Endothelial cell of umbilical vein (primary cell): ENCODE measurements around the gene GOLIM4. TPM values are rescaled to one million over a fixed set of nuclear protein-coding genes. Genes with fewer than 3 reads are reported as not detected.

Experiments used
- BruUV-seq: library from RNA; stranded (reverse); fragments of 400-500 nt; replicated peaks from 2 replicates; lab custom pipeline; 2021; lab: Mats Ljungman, UMichigan
- CTCF ChIA-PET: fragments of 300-600, 350-600 bp; sonication (Branson Sonifier 250); formaldehyde crosslinking; loops from one replicate; lab custom pipeline; 2021; ENCODE audit warnings: antibody characterized with exemption, inconsistent platforms; lab: Charles Lee
- POLR2A ChIA-PET: fragments of 300-600, 350-600 bp; sonication (Branson Sonifier 250); formaldehyde crosslinking; loops from one replicate; lab custom pipeline; 2021; ENCODE audit warnings: antibody characterized with exemption, inconsistent platforms; lab: Charles Lee
- DNase-seq: peaks from one replicate; pipeline ENCODE4 v3.0.0-alpha.2; 2011; ENCODE audit warnings: low read depth, low spot score
- FAIRE-seq: peaks from 2 replicates; lab custom pipeline; 2011; peaks lifted over from hg19 to GRCh38; lab: Jason Lieb, UNC
- H2AFZ ChIP-seq: 2 replicates; pipeline ENCODE4 v1.6.0; 2012; ENCODE audit warnings: low read depth, low read length, control low read depth, inconsistent platforms
- H3K27ac ChIP-seq: 2 replicates; pipeline ENCODE4 v1.5.1; 2011; ENCODE audit warnings: low read depth, mild to moderate bottlenecking, control low read depth, low read length, moderate library complexity; ENCODE audit not compliant: insufficient read depth
- H3K27me3 ChIP-seq, 2 experiments: 2 replicates each; pipeline versions ENCODE4 v1.6.0 to v1.6.1; 2011; ENCODE audit warnings: low read length in 2 of 2, mixed read lengths in 1 of 2; ENCODE audit not compliant: control insufficient read depth in 2 of 2, insufficient read depth in 2 of 2
- H3K36me3 ChIP-seq, 2 experiments: 2 replicates in 1 of 2; 3 replicates in 1 of 2; pipeline ENCODE4 v1.5.1; 2011; ENCODE audit warnings: low read length in 2 of 2, mild to moderate bottlenecking in 1 of 2, moderate library complexity in 1 of 2; ENCODE audit not compliant: control insufficient read depth in 2 of 2, insufficient read depth in 2 of 2; ENCODE audit errors: extremely low read depth in 1 of 2
- H3K4me1 ChIP-seq: 3 replicates; pipeline ENCODE4 v1.5.1; 2011; ENCODE audit warnings: mild to moderate bottlenecking, low read length; ENCODE audit not compliant: control insufficient read depth, insufficient read depth; ENCODE audit errors: extremely low read depth
- H3K4me2 ChIP-seq: 2 replicates; pipeline ENCODE4 v1.6.1; 2011; ENCODE audit warnings: low read length, control low read depth, mixed read lengths; ENCODE audit not compliant: insufficient read depth
- H3K4me3 ChIP-seq, 3 experiments: fragments of 200-600 bp in 1 of 3; sonication (generic), shearing (Covaris generic) in 1 of 3; replicated peaks in 1 of 3; 2 replicates each; pipeline ENCODE4 v1.5.1; 2011 to 2016; ENCODE audit warnings: control low read depth in 3 of 3, low read length in 3 of 3, mild to moderate bottlenecking in 2 of 3, inconsistent platforms in 1 of 3, low read depth in 1 of 3, moderate library complexity in 1 of 3; ENCODE audit not compliant: insufficient read depth in 1 of 3
- H3K79me2 ChIP-seq: 2 replicates; pipeline ENCODE4 v1.6.0; 2012; ENCODE audit warnings: low read length, inconsistent platforms; ENCODE audit not compliant: control insufficient read depth, insufficient read depth
- H3K9ac ChIP-seq: replicated peaks from 2 replicates; pipeline ENCODE3; 2011; ENCODE audit warnings: low read length, control low read depth; ENCODE audit not compliant: insufficient read depth; ENCODE audit errors: extremely low read depth
- H3K9me1 ChIP-seq: replicated peaks from 3 replicates; pipeline ENCODE4 v1.6.0; 2011; ENCODE audit warnings: mild to moderate bottlenecking, low read length; ENCODE audit not compliant: control insufficient read depth, insufficient read depth; ENCODE audit errors: extremely low read depth
- H3K9me3 ChIP-seq: replicated peaks from 2 replicates; pipeline ENCODE4 v1.5.1; 2012; ENCODE audit warnings: low read length, inconsistent platforms; ENCODE audit not compliant: control insufficient read depth, insufficient read depth
- H4K20me1 ChIP-seq: replicated peaks from 2 replicates; pipeline ENCODE3; 2011; ENCODE audit warnings: mild to moderate bottlenecking, low read length; ENCODE audit not compliant: control insufficient read depth, insufficient read depth; ENCODE audit errors: extremely low read depth
- EZH2 ChIP-seq: IDR thresholded peaks from 2 replicates; pipeline ENCODE4 v1.6.1; 2012; ENCODE audit warnings: borderline replicate concordance, low read depth, mild to moderate bottlenecking, moderate library complexity, low read length, inconsistent platforms; ENCODE audit not compliant: severe bottlenecking
- FOS ChIP-seq: IDR thresholded peaks from 2 replicates; pipeline ENCODE4 v1.6.1; 2011; ENCODE audit warnings: mild to moderate bottlenecking, low read length, moderate library complexity, borderline replicate concordance; ENCODE audit not compliant: insufficient read depth
- GATA2 ChIP-seq: IDR thresholded peaks from 2 replicates; pipeline ENCODE4 v1.7.0; 2011; ENCODE audit warnings: low read depth, mild to moderate bottlenecking, moderate library complexity, mixed read lengths, low read length; ENCODE audit not compliant: insufficient read length, insufficient read depth
- JUN ChIP-seq: IDR thresholded peaks from 2 replicates; pipeline ENCODE4 v1.6.1; 2011; ENCODE audit warnings: borderline replicate concordance, low read depth; ENCODE audit not compliant: insufficient read length, insufficient read depth
- MYC ChIP-seq: IDR thresholded peaks from one replicate; pipeline ENCODE4 v1.6.1; 2011; ENCODE audit warnings: mild to moderate bottlenecking, low read depth, low read length
- POLR2A ChIP-seq: IDR thresholded peaks from 2 replicates; pipeline ENCODE4 v1.6.1; 2012; ENCODE audit warnings: low read depth, mild to moderate bottlenecking, control low read depth, low read length
- POLR2AphosphoS5 ChIP-seq: IDR thresholded peaks from 2 replicates; pipeline ENCODE4 v1.6.1; 2012; ENCODE audit warnings: low read depth, mild to moderate bottlenecking, control low read depth, low read length, moderate library complexity; ENCODE audit not compliant: insufficient read depth
- dilution Hi-C: fragments of 300-500 bp; cut with MboI; formaldehyde crosslinking; loops from one replicate; pipeline ENCODE4 v1.15.0; 2019; ENCODE audit warnings: low sequenced_read_pairs; ENCODE audit not compliant: extremely low pct_ligation_motif_present
- intact Hi-C: fragments of 100-400 bp; cut with micrococcal nuclease; formaldehyde crosslinking; loops from one replicate; pipeline ENCODE4 v1.10.0; 2022
- polyA plus RNA-seq, 4 experiments: library from polyadenylated mRNA; depleted of rRNA in 3 of 4; stranded (reverse) in 3 of 4; unstranded in 1 of 4; fragments of >200 nt; gene quantifications; 2 replicates each; pipeline versions ENCODE4 v1.2.1 to v1.2.3, GENCODE V29; 2011 to 2012; ENCODE audit warnings: missing spikeins in 1 of 4
- total RNA-seq: library from RNA; stranded (reverse); gene quantifications from 2 replicates; pipeline ENCODE4 v1.2.3, GENCODE V29; 2021
- TF ChIP-seq, protein P1 (sequence below): IDR thresholded peaks from 2 replicates; pipeline ENCODE4 v1.6.1; 2011; ENCODE audit not compliant: insufficient read depth, insufficient read length
- TF ChIP-seq, protein P2 (sequence below), 2 donors: IDR thresholded peaks; 1 replicate in 1 of 2; 2 replicates in 1 of 2; pipeline ENCODE4 v1.5.1; 2011; ENCODE audit warnings: low read length in 2 of 2, mild to moderate bottlenecking in 2 of 2, moderate library complexity in 2 of 2, control low read depth in 1 of 2, inconsistent platforms in 1 of 2, low read depth in 1 of 2; ENCODE audit not compliant: insufficient read depth in 1 of 2; ENCODE audit errors: extremely low read depth in 1 of 2

The GOLIM4 gene
- total and polyA plus RNA-seq, 2 donors (not counting 3 experiments of a cell fraction or from before 2014, with no cell fraction given), result 11.7 to 40.8 TPM

DNA sequence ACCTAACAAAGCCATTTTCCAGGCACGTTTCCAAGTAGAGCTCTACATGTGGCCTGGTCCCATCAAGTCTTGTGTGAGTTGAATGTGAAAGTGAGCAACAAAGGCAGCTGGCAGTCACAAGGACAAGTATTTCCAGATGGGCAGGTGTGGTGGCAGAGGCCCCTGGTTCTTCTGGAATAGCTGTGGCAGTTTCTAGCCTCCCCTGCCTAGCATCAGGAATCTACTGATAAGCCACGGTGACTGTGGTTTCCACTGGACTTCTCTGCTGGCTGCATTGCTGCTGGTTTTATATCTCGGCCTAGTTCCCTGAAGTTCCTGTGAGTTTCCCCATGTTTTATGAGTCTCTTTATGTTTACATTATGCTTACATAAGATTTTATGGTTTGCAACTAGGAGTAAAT is 117.7 kb downstream of the GOLIM4 start:
- Histone ChIP-seq H3K4me3 (no peak overlapping the region), H3K9me1 (no peaks in the 10 kb centered on the region), H3K27me3 (peaks cover 0 to 6% of the 10 kb centered on the region in 2 experiments), H3K79me2 (no peaks in the 10 kb centered on the region), H3K9ac (no peak overlapping the region), H3K27ac (no peak overlapping the region), H3K4me1 (no peaks in the 10 kb centered on the region), H3K9me3 (no peaks in the 10 kb centered on the region), H3K36me3 (no peaks in the 10 kb centered on the region), H4K20me1 (no peaks in the 10 kb centered on the region), H2AFZ (no peak overlapping the region), H3K4me2 (no peak overlapping the region)
- dilution Hi-C loops (no loop called here), intact Hi-C loops (no loop called here)
- ChIA-PET POLR2A (no interaction called here), CTCF (no interaction called here)
- TF ChIP-seq POLR2AphosphoS5 (no peak), FOS (no peak), JUN (no peak), EZH2 (no peak), MYC (no peak), POLR2A (no peak), GATA2 (no peak)
- TF ChIP-seq, protein P1, sequence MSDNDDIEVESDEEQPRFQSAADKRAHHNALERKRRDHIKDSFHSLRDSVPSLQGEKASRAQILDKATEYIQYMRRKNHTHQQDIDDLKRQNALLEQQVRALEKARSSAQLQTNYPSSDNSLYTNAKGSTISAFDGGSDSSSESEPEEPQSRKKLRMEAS, result no peak
- TF ChIP-seq, protein P2, sequence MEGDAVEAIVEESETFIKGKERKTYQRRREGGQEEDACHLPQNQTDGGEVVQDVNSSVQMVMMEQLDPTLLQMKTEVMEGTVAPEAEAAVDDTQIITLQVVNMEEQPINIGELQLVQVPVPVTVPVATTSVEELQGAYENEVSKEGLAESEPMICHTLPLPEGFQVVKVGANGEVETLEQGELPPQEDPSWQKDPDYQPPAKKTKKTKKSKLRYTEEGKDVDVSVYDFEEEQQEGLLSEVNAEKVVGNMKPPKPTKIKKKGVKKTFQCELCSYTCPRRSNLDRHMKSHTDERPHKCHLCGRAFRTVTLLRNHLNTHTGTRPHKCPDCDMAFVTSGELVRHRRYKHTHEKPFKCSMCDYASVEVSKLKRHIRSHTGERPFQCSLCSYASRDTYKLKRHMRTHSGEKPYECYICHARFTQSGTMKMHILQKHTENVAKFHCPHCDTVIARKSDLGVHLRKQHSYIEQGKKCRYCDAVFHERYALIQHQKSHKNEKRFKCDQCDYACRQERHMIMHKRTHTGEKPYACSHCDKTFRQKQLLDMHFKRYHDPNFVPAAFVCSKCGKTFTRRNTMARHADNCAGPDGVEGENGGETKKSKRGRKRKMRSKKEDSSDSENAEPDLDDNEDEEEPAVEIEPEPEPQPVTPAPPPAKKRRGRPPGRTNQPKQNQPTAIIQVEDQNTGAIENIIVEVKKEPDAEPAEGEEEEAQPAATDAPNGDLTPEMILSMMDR (IDR thresholded peaks at IDR 0.05; ENCODE audit: extremely low read depth in 1 of 2, insufficient read depth in 1 of 2, low read depth in 1 of 2, low read length in 2 of 2), result no peak
- no TSS peak for BruUV-seq
- FAIRE-seq (no peak), DNase-seq (no peak)
